Measurements from ENCODE around the gene DNAAF1.

DNA sequence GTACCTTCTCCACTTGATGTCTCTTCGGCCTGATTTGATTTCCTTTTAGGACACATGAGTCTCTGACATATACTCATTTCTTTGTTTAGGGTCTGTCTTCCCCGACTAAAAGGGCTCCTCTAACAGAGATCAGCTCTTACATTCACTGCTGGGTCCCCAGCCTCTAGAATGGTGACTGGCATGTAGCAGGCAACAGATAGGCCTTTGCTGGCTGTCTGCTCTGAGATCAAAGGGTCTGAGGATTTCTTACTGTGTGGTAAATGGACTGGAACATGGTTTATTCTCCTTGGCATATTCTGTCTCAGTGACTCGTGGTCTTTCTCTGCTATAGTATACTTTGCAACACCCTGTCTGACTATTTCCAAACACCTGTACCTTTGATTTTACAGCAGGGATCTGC lies 16.7 kb downstream of the DNAAF1 start:
- no peak for TF ChIP-seq YY1 (IDR thresholded peaks at IDR 0.05; ENCODE audit: low read depth)
- TF ChIP-seq RAD21 (IDR thresholded peaks at IDR 0.05; ENCODE audit: low read depth) = no peak
- no peak for TF ChIP-seq EP300 (IDR thresholded peaks at IDR 0.05; ENCODE audit: borderline replicate concordance)
- TF ChIP-seq, protein P1, sequence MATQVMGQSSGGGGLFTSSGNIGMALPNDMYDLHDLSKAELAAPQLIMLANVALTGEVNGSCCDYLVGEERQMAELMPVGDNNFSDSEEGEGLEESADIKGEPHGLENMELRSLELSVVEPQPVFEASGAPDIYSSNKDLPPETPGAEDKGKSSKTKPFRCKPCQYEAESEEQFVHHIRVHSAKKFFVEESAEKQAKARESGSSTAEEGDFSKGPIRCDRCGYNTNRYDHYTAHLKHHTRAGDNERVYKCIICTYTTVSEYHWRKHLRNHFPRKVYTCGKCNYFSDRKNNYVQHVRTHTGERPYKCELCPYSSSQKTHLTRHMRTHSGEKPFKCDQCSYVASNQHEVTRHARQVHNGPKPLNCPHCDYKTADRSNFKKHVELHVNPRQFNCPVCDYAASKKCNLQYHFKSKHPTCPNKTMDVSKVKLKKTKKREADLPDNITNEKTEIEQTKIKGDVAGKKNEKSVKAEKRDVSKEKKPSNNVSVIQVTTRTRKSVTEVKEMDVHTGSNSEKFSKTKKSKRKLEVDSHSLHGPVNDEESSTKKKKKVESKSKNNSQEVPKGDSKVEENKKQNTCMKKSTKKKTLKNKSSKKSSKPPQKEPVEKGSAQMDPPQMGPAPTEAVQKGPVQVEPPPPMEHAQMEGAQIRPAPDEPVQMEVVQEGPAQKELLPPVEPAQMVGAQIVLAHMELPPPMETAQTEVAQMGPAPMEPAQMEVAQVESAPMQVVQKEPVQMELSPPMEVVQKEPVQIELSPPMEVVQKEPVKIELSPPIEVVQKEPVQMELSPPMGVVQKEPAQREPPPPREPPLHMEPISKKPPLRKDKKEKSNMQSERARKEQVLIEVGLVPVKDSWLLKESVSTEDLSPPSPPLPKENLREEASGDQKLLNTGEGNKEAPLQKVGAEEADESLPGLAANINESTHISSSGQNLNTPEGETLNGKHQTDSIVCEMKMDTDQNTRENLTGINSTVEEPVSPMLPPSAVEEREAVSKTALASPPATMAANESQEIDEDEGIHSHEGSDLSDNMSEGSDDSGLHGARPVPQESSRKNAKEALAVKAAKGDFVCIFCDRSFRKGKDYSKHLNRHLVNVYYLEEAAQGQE (IDR thresholded peaks at IDR 0.05; ENCODE audit: low read depth) = no peak
- no peak for TF ChIP-seq TCF12 (IDR thresholded peaks at IDR 0.05; ENCODE audit: low read depth)
- TF ChIP-seq, protein P2, sequence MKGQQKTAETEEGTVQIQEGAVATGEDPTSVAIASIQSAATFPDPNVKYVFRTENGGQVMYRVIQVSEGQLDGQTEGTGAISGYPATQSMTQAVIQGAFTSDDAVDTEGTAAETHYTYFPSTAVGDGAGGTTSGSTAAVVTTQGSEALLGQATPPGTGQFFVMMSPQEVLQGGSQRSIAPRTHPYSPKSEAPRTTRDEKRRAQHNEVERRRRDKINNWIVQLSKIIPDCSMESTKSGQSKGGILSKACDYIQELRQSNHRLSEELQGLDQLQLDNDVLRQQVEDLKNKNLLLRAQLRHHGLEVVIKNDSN (IDR thresholded peaks at IDR 0.05) = no peak
- no peak for TF ChIP-seq NFIC (IDR thresholded peaks at IDR 0.05)
- TF ChIP-seq ZBTB7A (IDR thresholded peaks at IDR 0.05; ENCODE audit: low read depth) = no peak
- TF ChIP-seq, protein P3, sequence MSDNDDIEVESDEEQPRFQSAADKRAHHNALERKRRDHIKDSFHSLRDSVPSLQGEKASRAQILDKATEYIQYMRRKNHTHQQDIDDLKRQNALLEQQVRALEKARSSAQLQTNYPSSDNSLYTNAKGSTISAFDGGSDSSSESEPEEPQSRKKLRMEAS (IDR thresholded peaks at IDR 0.05) = no peak
- TF ChIP-seq TAF1 (IDR thresholded peaks at IDR 0.05; ENCODE audit: low read depth) = no peak
- no peak for TF ChIP-seq EGR1 (IDR thresholded peaks at IDR 0.05)
- TF ChIP-seq CEBPB (IDR thresholded peaks at IDR 0.05) = no peak
- TF ChIP-seq FOXM1 (IDR thresholded peaks at IDR 0.05; ENCODE audit: borderline replicate concordance, low read depth) = no peak
